ENCODE measurements around the gene BCDIN3D. TPM values are rescaled to one million over a fixed set of nuclear protein-coding genes. Genes with fewer than 3 reads are reported as not detected.
"Not testable (repeated sequence)": the region's sequence is repeated elsewhere in the genome, so short reads cannot be mapped to it uniquely, and the experiment has no call there.

Gene BCDIN3D, protein sequence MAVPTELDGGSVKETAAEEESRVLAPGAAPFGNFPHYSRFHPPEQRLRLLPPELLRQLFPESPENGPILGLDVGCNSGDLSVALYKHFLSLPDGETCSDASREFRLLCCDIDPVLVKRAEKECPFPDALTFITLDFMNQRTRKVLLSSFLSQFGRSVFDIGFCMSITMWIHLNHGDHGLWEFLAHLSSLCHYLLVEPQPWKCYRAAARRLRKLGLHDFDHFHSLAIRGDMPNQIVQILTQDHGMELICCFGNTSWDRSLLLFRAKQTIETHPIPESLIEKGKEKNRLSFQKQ
- polyA plus RNA-seq (ENCODE audit: insufficient read length) = 5.6 TPM

GRCh38 chr12:49842519-49843352 is at the start of gene BCDIN3D:
TSS of gene BCDIN3D (minus strand) at chr12:49843106. CDS start at chr12:49843087, 19 bp downstream.
- DNase-seq (ENCODE audit: low read depth) = peak; percentile 71

GRCh38 chr12:49892084-49892731 is 49.3 kb upstream of the BCDIN3D start:
- no peak for DNase-seq (ENCODE audit: low read depth)

DNA sequence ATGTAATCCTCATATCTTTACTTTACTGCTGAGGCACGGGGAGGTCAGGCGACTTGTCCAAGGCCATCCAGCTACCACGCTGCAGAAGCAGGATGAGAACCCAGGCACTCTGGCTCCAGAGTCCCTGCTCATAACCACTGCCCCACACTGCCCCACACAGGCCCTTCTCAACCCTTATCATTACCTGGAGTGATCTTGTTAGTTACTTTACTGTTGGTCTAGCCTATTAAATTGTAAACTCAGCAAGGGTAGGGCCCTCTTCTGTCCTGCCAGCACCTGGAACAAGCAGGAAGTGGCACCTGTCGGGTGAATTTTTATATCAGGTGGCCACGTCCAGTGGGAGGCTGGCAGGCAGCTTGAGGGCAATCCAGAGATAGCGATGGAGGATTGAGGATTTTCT is 48.6 kb upstream of the BCDIN3D start:
- DNase-seq (ENCODE audit: low read depth) = no peak

DNA sequence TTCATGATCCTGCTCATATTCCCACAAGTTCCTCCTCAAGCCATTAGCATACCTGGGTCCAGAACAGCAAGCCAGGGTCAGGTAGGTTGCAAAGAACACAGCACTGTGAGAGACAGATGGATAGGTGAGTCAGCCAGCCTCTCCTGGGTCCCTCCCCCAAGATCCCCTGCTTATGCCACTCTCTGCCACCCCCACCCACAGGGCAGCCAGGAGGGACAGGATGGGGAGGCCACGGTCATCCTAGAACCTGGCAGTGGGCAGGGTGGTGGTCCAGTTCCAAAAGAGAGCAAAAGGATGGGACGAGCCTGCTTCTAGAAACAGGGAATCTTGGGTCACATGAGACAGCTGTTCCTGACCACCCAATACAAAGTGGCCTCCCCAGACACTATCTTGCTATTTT is 48.1 kb upstream of the BCDIN3D start:
- DNase-seq (ENCODE audit: low read depth) = no peak

- no peak for DNase-seq (ENCODE audit: low read depth)
Measured at GRCh38 chr12:49890096-49890461, 47.2 kb upstream of the BCDIN3D start.

DNA sequence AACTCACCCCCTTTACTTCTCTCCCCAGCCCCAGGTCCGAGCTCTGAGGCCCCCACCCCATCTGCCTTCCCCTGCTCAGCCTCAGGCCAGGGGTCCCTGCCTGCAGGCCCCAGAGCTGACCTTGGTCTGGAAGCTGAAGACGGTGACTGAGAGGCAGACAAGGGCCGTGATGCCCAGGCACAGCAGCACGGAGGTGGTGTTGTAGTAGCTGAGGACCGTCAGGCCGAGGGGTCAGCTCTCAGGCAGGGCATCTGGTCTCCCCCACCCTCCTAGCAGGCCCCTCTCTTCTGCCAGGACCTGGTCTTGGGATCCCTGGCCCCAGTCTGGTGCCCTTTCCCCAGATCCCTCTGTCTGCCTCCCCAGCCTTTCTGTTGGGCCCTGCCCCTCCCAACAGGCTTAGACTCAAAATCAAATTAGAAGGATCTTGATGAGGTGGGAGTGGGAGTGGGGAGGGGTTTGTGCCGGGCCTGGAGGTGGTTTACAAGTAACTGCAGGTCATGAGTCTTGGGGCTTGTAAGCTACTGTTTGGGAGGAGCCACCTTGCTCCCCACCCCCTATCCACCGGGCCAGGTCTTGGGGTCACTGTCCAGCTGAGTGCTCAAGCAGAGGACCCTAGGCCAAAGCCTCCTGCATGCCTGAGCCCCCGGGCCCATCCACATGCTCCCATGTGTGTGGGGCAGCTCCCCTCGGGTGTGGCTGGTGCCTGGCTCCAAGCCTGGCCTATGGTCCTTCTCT is 46.6 kb upstream of the BCDIN3D start:
- no peak for DNase-seq (ENCODE audit: low read depth)

- no peak for DNase-seq (ENCODE audit: low read depth)
Measured at GRCh38 chr12:49888461-49889151, 45.7 kb upstream of the BCDIN3D start.

DNA sequence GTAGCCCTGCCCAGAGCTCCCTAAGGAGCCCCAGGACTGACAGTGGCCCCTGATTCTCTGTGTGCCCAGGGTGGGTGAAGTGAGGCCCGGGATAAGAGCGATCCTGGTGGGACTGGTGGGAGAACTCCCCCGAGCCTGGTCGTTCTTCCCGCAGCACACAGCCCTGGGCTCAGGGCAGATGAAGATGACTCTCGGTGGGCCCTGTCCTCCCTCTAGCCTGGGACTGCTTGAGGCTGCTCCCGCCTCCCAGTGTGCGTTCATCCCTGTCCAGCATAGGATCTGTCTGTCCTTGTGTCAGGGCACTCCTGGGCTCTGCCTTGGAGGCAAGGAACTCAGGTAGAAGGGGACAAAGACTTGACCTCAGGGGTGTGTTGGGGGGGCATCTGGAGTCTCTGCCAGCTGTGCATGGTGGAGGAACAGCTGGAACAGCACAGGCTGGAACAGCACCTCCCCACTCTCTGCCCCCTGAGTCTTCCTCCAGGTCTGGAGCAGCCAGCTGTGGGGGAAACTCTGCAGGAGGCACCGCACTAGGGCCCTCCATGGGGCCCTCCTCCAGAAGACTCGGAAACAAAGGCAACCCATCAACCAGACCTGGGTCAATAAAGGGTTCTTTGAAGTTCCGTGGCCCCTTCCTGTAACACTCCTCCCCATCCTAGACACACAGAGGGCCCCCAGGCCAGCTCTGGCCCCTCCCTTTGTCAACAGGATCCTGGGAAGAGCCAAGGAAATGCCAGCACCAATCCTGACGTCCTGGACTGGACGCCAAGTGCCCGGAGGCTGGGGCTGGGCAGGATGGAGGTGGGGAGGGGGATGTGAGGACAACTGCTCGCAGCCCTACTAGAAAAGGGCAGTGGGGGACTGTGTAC is 44.9 kb upstream of the BCDIN3D start:
- DNase-seq (ENCODE audit: low read depth) = no peak

- DNase-seq (ENCODE audit: low read depth) = no peak
Measured at GRCh38 chr12:49887091-49887490, 44.2 kb upstream of the BCDIN3D start.

DNA sequence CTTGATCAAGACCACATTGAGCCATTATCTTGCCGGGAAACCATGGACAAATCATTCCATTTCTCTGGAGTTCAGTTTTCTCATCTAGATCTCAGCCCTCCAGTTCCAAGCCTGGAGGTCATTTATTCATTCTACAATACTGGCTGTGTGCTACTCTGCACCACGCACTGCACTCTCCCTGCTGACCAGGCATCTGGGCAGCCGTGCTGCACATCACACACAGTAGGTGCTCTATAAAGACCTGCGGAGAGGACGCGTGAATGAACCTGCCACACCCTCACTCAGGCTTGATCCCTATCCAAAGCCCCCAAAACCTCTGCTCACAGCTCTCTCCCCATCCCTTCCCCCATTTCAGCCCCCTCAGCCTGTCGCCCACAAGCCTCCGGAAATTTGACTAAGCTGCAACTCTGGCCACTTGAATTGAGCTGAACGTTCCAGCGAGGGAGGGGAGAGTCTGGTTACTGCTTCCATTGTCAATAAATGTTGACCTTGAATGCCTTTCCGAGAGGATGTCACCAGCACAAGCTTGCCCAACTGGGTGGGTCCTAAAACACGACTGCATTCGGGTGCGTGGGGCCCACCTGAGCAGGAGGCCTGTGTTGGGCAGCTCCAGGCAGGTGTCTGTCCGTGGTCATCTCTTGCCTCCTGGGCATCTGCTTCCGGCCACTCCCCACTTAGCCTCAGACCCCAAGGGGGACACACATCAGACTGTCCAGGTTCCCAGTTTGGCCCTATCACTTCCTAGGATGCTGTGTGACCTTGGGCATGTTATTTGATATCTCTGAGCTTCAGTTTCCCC is 43.0 kb upstream of the BCDIN3D start:
- no peak for DNase-seq (ENCODE audit: low read depth)

DNA sequence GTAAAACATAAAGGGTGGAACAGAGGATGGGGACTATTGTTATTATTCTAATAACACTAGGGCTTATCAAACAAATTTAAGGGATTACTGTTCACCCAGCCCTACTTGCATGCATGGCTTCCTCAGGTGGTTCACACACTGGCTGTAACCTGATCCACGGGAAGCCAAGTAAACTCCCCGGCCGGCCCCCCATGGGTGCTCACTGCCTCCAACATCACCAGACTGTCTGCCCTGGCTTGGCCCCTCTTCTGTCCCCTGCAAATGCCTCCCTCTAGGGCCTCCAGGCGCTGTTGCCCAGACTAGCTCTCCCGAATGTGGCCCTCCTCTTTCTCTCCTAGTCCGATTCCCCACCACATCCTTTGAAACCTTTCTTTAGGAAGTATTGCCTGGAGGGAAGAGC is 42.2 kb upstream of the BCDIN3D start:
- no peak for DNase-seq (ENCODE audit: low read depth)

- no peak for DNase-seq (ENCODE audit: low read depth)
Measured at GRCh38 chr12:49882851-49883464, 40.1 kb upstream of the BCDIN3D start.

DNA sequence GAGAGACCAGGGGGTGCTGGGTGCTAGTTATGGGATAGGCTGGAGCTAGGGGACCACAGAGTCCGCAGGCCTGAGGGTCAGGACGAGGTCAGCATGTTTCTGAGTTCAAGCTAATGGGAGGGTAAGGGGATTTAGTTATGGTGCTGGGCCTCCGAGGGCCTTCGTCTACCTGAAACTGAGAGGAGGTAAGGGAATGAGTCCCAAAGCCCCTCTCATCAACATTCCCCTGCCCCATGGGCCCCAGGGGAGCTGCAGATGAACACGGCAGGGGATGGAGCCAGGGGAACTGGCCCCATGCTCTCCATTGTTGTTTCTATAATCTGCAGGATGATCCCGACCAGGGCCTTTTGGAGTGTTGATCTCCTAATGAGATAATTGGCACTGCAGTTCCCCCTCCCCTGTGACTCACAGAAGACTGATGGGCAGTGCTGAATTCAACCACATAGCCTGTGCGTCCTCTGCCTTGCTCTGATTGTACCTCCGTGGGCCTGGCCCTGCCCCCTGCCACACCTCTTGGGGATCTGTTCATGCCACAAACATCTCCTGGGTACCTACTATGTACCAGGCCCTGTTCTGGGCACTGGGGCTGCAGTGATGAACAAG is 39.4 kb upstream of the BCDIN3D start:
- no peak for DNase-seq (ENCODE audit: low read depth)

DNA sequence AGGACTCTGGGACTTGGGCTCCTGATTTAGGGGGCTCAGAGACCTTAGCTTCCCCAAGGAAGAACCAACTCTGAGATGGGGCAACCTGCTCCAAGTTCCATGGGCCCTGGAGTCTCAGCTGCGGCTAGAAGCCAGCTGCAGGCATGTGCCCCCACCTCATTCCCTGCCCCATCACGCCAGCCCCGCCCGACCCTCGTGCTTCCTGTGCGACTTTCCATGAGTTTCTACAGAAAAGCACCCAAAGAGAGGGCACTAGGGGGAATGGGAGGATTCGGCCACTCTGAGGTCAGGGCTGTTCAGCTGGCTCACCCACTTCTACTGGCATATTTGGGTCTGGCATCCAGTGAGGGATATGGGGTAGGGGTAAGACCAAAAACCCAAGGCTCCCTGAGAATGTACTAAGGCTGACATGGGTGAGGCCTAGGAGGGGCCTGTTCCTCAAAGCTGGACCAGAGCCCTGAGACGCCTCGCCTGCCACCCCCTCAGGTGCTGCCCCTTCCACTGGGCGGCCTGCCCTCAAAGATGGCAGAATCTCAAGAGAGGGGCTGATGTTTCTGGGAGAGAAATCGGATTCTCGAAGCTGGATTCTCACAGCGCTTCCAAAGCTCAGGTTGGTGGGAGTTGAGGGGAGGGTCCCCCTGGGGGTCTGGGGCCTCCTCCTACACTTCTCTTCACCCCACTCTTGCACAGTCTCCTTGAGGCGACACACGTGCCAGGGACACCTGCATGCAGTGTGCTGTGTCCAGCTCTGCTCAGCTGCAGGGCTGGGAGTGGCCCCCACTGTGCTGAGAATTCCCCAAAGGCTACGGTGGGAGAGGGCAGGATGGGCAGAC is 38.7 kb upstream of the BCDIN3D start:
- DNase-seq (ENCODE audit: low read depth) = no peak

GRCh38 chr12:49880756-49881414 is 38.0 kb upstream of the BCDIN3D start:
- DNase-seq (ENCODE audit: low read depth) = no peak

- not testable (repeated sequence) for DNase-seq (ENCODE audit: low read depth)
Measured at GRCh38 chr12:49879065-49879464, 36.2 kb upstream of the BCDIN3D start.

GRCh38 chr12:49878021-49878420 is 35.1 kb upstream of the BCDIN3D start:
- DNase-seq (ENCODE audit: low read depth) = no peak

All from forelimb muscle (tissue), 1 donor.